ENCODE results near the gene PCSK1.
A peak's percentile ranks its signal among the peaks of the same experiment; 100 is the strongest.

PCSK1 gene

GRCh38 chr5:96476654-96477053 lies 43.6 kb upstream of the PCSK1 start:
- WGBS, 2 donors (ENCODE audit: extremely low coverage in 2 of 2, insufficient read length in 2 of 2, insufficient replicate concordance in 1 of 2), result no CpG with 5 or more reads among the region's 3 CpGs
- H3K27me3 ChIP-seq (ENCODE audit: control insufficient read depth in 3 of 3, insufficient read depth in 3 of 3, low read depth in 1 of 3, low read length in 3 of 3), result peaks cover 0 to 4% (median 0%) of the 10 kb centered on the region in 3 experiments
- DNase-seq (ENCODE audit: low spot score), result no peak
- H2BK120ac ChIP-seq (ENCODE audit: low read depth, low read length), result no peak overlapping the region
- no peaks in the 10 kb centered on the region for H3K9me3 ChIP-seq (replicated peaks in 1 of 2; ENCODE audit: control insufficient read depth in 2 of 2, insufficient read depth in 1 of 2, low read depth in 1 of 2, low read length in 2 of 2)
- no peak overlapping the region for H3K18ac ChIP-seq (ENCODE audit: low read length)
- H3K4me2 ChIP-seq (ENCODE audit: insufficient read depth, low read length, poor library complexity, severe bottlenecking), result no peak overlapping the region
- H2AFZ ChIP-seq (ENCODE audit: low read length), result no peak overlapping the region
- no peak overlapping the region for H3K4ac ChIP-seq (ENCODE audit: low read length)
- H3K36me3 ChIP-seq (replicated peaks in 1 of 2; ENCODE audit: control insufficient read depth in 2 of 2, insufficient read depth in 2 of 2, low read length in 2 of 2), result no peaks in the 10 kb centered on the region
- no peaks in the 10 kb centered on the region for H3K79me1 ChIP-seq (ENCODE audit: low read depth, low read length)
- no peak overlapping the region for H2AK5ac ChIP-seq (ENCODE audit: low read depth, low read length)
- H3K14ac ChIP-seq (ENCODE audit: low read length), result no peak overlapping the region
- H3K27ac ChIP-seq (replicated peaks; ENCODE audit: low read length), result no peak overlapping the region
- no peak overlapping the region for H4K91ac ChIP-seq (ENCODE audit: low read depth, low read length, poor library complexity)
- no peak overlapping the region for H2BK5ac ChIP-seq (ENCODE audit: low read length)
- H2BK12ac ChIP-seq (ENCODE audit: low read length), result no peak overlapping the region
- H3K23ac ChIP-seq (ENCODE audit: low read depth, low read length, poor library complexity), result no peak overlapping the region
- H3K4me1 ChIP-seq (ENCODE audit: control insufficient read depth in 2 of 2, insufficient read depth in 1 of 2, low read depth in 1 of 2, low read length in 2 of 2), result peaks cover 0 to 1% of the 10 kb centered on the region in 2 donors
- no peak overlapping the region for H2BK15ac ChIP-seq (ENCODE audit: low read length)
- no peak overlapping the region for H4K8ac ChIP-seq (ENCODE audit: low read depth, low read length)
- H3K9ac ChIP-seq (ENCODE audit: low read depth, low read length, poor library complexity), result no peak overlapping the region
- H3K4me3 ChIP-seq (ENCODE audit: low read length in 2 of 2), result no peak overlapping the region

GRCh38 chr5:96474073-96474472 lies 41.0 kb upstream of the PCSK1 start:
- Histone ChIP-seq H2BK12ac (ENCODE audit: low read length) (no peak overlapping the region), H3K4me3 (ENCODE audit: low read length in 2 of 2) (no peak overlapping the region), H3K9me3 (replicated peaks in 1 of 2; ENCODE audit: control insufficient read depth in 2 of 2, insufficient read depth in 1 of 2, low read depth in 1 of 2, low read length in 2 of 2) (no peaks in the 10 kb centered on the region), H3K4ac (ENCODE audit: low read length) (no peak overlapping the region), H3K36me3 (replicated peaks in 1 of 2; ENCODE audit: control insufficient read depth in 2 of 2, insufficient read depth in 2 of 2, low read length in 2 of 2) (no peaks in the 10 kb centered on the region), H3K14ac (ENCODE audit: low read length) (no peak overlapping the region), H2BK120ac (ENCODE audit: low read depth, low read length) (no peak overlapping the region), H3K4me2 (ENCODE audit: insufficient read depth, low read length, poor library complexity, severe bottlenecking) (no peak overlapping the region), H3K23ac (ENCODE audit: low read depth, low read length, poor library complexity) (no peak overlapping the region), H3K4me1 (ENCODE audit: control insufficient read depth in 2 of 2, insufficient read depth in 1 of 2, low read depth in 1 of 2, low read length in 2 of 2) (peaks cover 1 to 5% of the 10 kb centered on the region in 2 donors), H2BK15ac (ENCODE audit: low read length) (no peak overlapping the region), H3K27ac (replicated peaks; ENCODE audit: low read length) (no peak overlapping the region), H4K8ac (ENCODE audit: low read depth, low read length) (no peak overlapping the region), H2AFZ (ENCODE audit: low read length) (no peak overlapping the region), H4K91ac (ENCODE audit: low read depth, low read length, poor library complexity) (no peak overlapping the region), H3K18ac (ENCODE audit: low read length) (no peak overlapping the region), H3K79me1 (ENCODE audit: low read depth, low read length) (no peaks in the 10 kb centered on the region), H3K27me3 (ENCODE audit: control insufficient read depth in 3 of 3, insufficient read depth in 3 of 3, low read depth in 1 of 3, low read length in 3 of 3) (no peaks in the 10 kb centered on the region), H3K9ac (ENCODE audit: low read depth, low read length, poor library complexity) (no peak overlapping the region), H2BK5ac (ENCODE audit: low read length) (no peak overlapping the region), H2AK5ac (ENCODE audit: low read depth, low read length) (no peak overlapping the region)
- no peak for DNase-seq (ENCODE audit: low spot score)
- no CpG with 5 or more reads among the region's 4 CpGs for WGBS, 2 donors (ENCODE audit: extremely low coverage in 2 of 2, insufficient read length in 2 of 2, insufficient replicate concordance in 1 of 2)

- Histone ChIP-seq H3K14ac (ENCODE audit: low read length) (no peak overlapping the region), H2BK120ac (ENCODE audit: low read depth, low read length) (no peak overlapping the region), H3K18ac (ENCODE audit: low read length) (no peak overlapping the region), H3K4me1 (ENCODE audit: control insufficient read depth in 2 of 2, insufficient read depth in 1 of 2, low read depth in 1 of 2, low read length in 2 of 2) (peaks cover 1 to 5% of the 10 kb centered on the region in 2 donors), H2BK5ac (ENCODE audit: low read length) (no peak overlapping the region), H2AFZ (ENCODE audit: low read length) (no peak overlapping the region), H3K23ac (ENCODE audit: low read depth, low read length, poor library complexity) (no peak overlapping the region), H3K9me3 (replicated peaks in 1 of 2; ENCODE audit: control insufficient read depth in 2 of 2, insufficient read depth in 1 of 2, low read depth in 1 of 2, low read length in 2 of 2) (no peaks in the 10 kb centered on the region), H3K4me2 (ENCODE audit: insufficient read depth, low read length, poor library complexity, severe bottlenecking) (no peak overlapping the region), H3K36me3 (replicated peaks in 1 of 2; ENCODE audit: control insufficient read depth in 2 of 2, insufficient read depth in 2 of 2, low read length in 2 of 2) (no peaks in the 10 kb centered on the region), H3K27ac (replicated peaks; ENCODE audit: low read length) (no peak overlapping the region), H3K4me3 (ENCODE audit: low read length in 2 of 2) (no peak overlapping the region), H4K91ac (ENCODE audit: low read depth, low read length, poor library complexity) (no peak overlapping the region), H3K4ac (ENCODE audit: low read length) (no peak overlapping the region), H4K8ac (ENCODE audit: low read depth, low read length) (no peak overlapping the region), H2BK15ac (ENCODE audit: low read length) (no peak overlapping the region), H3K27me3 (ENCODE audit: control insufficient read depth in 3 of 3, insufficient read depth in 3 of 3, low read depth in 1 of 3, low read length in 3 of 3) (no peaks in the 10 kb centered on the region), H3K9ac (ENCODE audit: low read depth, low read length, poor library complexity) (no peak overlapping the region), H3K79me1 (ENCODE audit: low read depth, low read length) (no peaks in the 10 kb centered on the region), H2AK5ac (ENCODE audit: low read depth, low read length) (no peak overlapping the region), H2BK12ac (ENCODE audit: low read length) (no peak overlapping the region)
- no CpG with 5 or more reads among the region's 1 CpG for WGBS, 2 donors (ENCODE audit: extremely low coverage in 2 of 2, insufficient read length in 2 of 2, insufficient replicate concordance in 1 of 2)
- DNase-seq (ENCODE audit: low spot score), result no peak
Measured at GRCh38 chr5:96473155-96473554, 40.1 kb upstream of the PCSK1 start.

- Histone ChIP-seq H3K18ac (ENCODE audit: low read length) (no peak overlapping the region), H3K36me3 (replicated peaks in 1 of 2; ENCODE audit: control insufficient read depth in 2 of 2, insufficient read depth in 2 of 2, low read length in 2 of 2) (no peaks in the 10 kb centered on the region), H2BK12ac (ENCODE audit: low read length) (no peak overlapping the region), H3K14ac (ENCODE audit: low read length) (no peak overlapping the region), H2AFZ (ENCODE audit: low read length) (no peak overlapping the region), H3K4me3 (ENCODE audit: low read length in 2 of 2) (no peak overlapping the region), H3K79me1 (ENCODE audit: low read depth, low read length) (no peaks in the 10 kb centered on the region), H4K8ac (ENCODE audit: low read depth, low read length) (no peak overlapping the region), H3K23ac (ENCODE audit: low read depth, low read length, poor library complexity) (no peak overlapping the region), H2AK5ac (ENCODE audit: low read depth, low read length) (no peak overlapping the region), H3K4me1 (ENCODE audit: control insufficient read depth in 2 of 2, insufficient read depth in 1 of 2, low read depth in 1 of 2, low read length in 2 of 2) (peaks cover 1 to 5% of the 10 kb centered on the region in 2 donors), H3K27me3 (ENCODE audit: control insufficient read depth in 3 of 3, insufficient read depth in 3 of 3, low read depth in 1 of 3, low read length in 3 of 3) (no peaks in the 10 kb centered on the region), H3K4me2 (ENCODE audit: insufficient read depth, low read length, poor library complexity, severe bottlenecking) (no peak overlapping the region), H2BK15ac (ENCODE audit: low read length) (no peak overlapping the region), H3K9ac (ENCODE audit: low read depth, low read length, poor library complexity) (no peak overlapping the region), H2BK5ac (ENCODE audit: low read length) (no peak overlapping the region), H3K4ac (ENCODE audit: low read length) (no peak overlapping the region), H3K9me3 (replicated peaks in 1 of 2; ENCODE audit: control insufficient read depth in 2 of 2, insufficient read depth in 1 of 2, low read depth in 1 of 2, low read length in 2 of 2) (no peaks in the 10 kb centered on the region), H3K27ac (replicated peaks; ENCODE audit: low read length) (no peak overlapping the region), H4K91ac (ENCODE audit: low read depth, low read length, poor library complexity) (no peak overlapping the region), H2BK120ac (ENCODE audit: low read depth, low read length) (no peak overlapping the region)
- no CpG with 5 or more reads among the region's 1 CpG for WGBS, 2 donors (ENCODE audit: extremely low coverage in 2 of 2, insufficient read length in 2 of 2, insufficient replicate concordance in 1 of 2)
- DNase-seq (ENCODE audit: low spot score), result peak; percentile 15
Measured at GRCh38 chr5:96470785-96471184, 37.7 kb upstream of the PCSK1 start.
